Natural killer cell (primary cell): ENCODE data around the gene WDR46. TPM values are rescaled to one million over a fixed set of nuclear protein-coding genes. Genes with fewer than 3 reads are reported as not detected.

ENCODE experiments used
- ATAC-seq, 3 donors: fragments of 150-1000 bp in 2 of 3; fragments of 200-7000 bp in 1 of 3; cut with Tn5 transposase; 1 replicate in 1 of 3; 2 replicates in 2 of 3; pipeline ENCODE4 v1.10.0; 2021; ENCODE audit warnings: mild to moderate bottlenecking in 2 of 3, moderate library complexity in 2 of 3
- DNase-seq, 2 donors: peaks; one replicate each; pipeline versions ENCODE4 v3.0.0 to v3.0.0-alpha.2; 2013 to 2021; ENCODE audit warnings: mixed read lengths in 1 of 2
- H3K27ac ChIP-seq: one replicate; pipeline ENCODE4 v1.5.1; 2013; ENCODE audit warnings: mild to moderate bottlenecking, low read length
- H3K27me3 ChIP-seq: one replicate; pipeline ENCODE4 v1.6.1; 2013; ENCODE audit warnings: low read length; ENCODE audit not compliant: control insufficient read depth, insufficient read depth
- H3K36me3 ChIP-seq: one replicate; pipeline ENCODE4 v1.6.1; 2013; ENCODE audit warnings: low read length; ENCODE audit not compliant: control insufficient read depth, insufficient read depth
- H3K4me1 ChIP-seq: one replicate; pipeline ENCODE4 v1.6.1; 2013; ENCODE audit warnings: low read length; ENCODE audit not compliant: control insufficient read depth, insufficient read depth
- H3K4me3 ChIP-seq: one replicate; pipeline ENCODE4 v1.5.1; 2013; ENCODE audit warnings: low read length
- H3K9me3 ChIP-seq: one replicate; pipeline ENCODE4 v1.6.1; 2013; ENCODE audit warnings: low read length; ENCODE audit not compliant: control insufficient read depth, insufficient read depth
- H3K27ac Mint-ChIP-seq, 2 donors: one replicate each; pipeline ENCODE4 v1.8.0; 2022; ENCODE audit warnings: mild to moderate bottlenecking in 2 of 2, mixed read lengths in 2 of 2, moderate library complexity in 1 of 2
- H3K27me3 Mint-ChIP-seq, 2 donors: one replicate each; pipeline ENCODE4 v1.8.0; 2022; ENCODE audit warnings: low read depth in 2 of 2, mixed read lengths in 2 of 2
- H3K36me3 Mint-ChIP-seq: one replicate; pipeline ENCODE4 v1.8.0; 2022; ENCODE audit warnings: mixed read lengths
- H3K4me1 Mint-ChIP-seq, 2 donors: one replicate each; pipeline ENCODE4 v1.8.0; 2022; ENCODE audit warnings: mixed read lengths in 2 of 2
- H3K4me3 Mint-ChIP-seq: one replicate; pipeline ENCODE4 v1.8.0; 2022; ENCODE audit warnings: mild to moderate bottlenecking, moderate library complexity, mixed read lengths
- H3K9me3 Mint-ChIP-seq, 2 donors: one replicate each; pipeline ENCODE4 v1.8.0; 2022; ENCODE audit warnings: mixed read lengths in 2 of 2
- CTCF ChIP-seq: fragments of 200-600 bp; IDR thresholded peaks from one replicate; pipeline ENCODE4 v1.8.0; 2022; ENCODE audit warnings: antibody characterized with exemption
- WGBS: methylation state at CpG from one replicate; pipeline ENCODE4 v1.1.7; 2013; ENCODE audit warnings: missing lambda C conversion rate; ENCODE audit not compliant: insufficient coverage; 5-methylcytosine and 5-hydroxymethylcytosine counted together
- intact Hi-C: fragments of 100-400 bp; cut with micrococcal nuclease; formaldehyde crosslinking; loops from one replicate; pipeline ENCODE4 v1.14.2; 2022
- total RNA-seq, 4 donors: library from RNA; stranded (reverse); fragments of 120-200 nt in 1 of 4; gene quantifications; one replicate each; pipeline versions ENCODE4 v1.2.3 to v1.2.4, GENCODE V29; 2013 to 2022

The WDR46 gene
- total RNA-seq, 3 donors from 2014 or later (not counting 1 experiment from before 2014, with no cell fraction given) = 33.6 to 56.3 (median 47.0) TPM

DNA sequence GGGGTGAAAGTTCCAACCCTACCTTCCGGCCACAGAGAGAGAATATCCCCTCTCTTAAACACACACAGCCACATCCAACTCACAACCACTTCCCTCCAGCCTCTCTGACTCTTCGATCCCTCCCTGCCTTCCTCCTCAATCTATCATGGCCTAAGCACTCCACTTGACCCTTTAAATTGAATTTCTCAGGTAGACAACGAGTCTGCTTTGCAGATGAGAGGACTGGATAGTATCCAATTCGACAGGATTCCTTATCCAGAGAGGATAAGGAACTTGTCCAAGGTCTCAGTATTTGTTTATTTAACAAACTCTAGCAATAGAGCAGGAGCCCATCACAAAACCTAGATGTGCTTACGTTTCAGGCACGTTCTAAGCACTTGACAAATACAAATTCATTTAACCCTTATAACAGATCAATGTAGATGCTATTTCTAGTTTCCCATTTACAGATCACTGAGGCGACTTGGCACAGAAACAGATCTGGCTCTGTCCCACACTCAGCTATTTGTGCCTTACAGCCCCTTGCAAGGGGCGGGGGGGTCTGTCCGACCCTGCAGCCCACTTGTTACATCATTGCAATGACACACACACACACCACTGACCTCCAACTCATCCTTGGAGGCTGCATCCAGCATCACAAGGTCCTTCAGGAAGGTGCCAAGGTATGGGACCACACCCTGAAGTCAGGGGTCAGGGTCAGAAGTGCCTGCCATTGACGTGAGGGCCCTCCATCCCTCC is 5.2 kb upstream of the WDR46 start:
- Mint-ChIP-seq H3K9me3 (no peaks in the 10 kb centered on the region), H3K4me3 (no peak overlapping the region), H3K4me1 (peaks cover 42 to 54% of the 10 kb centered on the region in 2 donors), H3K36me3 (no peaks in the 10 kb centered on the region), H3K27ac (no peak overlapping the region), H3K27me3 (no peaks in the 10 kb centered on the region)
- 94% methylated on average over 10 of the region's 10 CpGs for WGBS
- Histone ChIP-seq H3K4me1 (peaks cover 30% of the 10 kb centered on the region), H3K36me3 (peaks cover 53% of the 10 kb centered on the region), H3K27ac (no peak overlapping the region), H3K9me3 (no peaks in the 10 kb centered on the region), H3K4me3 (no peak overlapping the region), H3K27me3 (no peaks in the 10 kb centered on the region)
- ATAC-seq = no peak
- no peak for DNase-seq
- TF ChIP-seq CTCF = no peak
- intact Hi-C loops = no loop called here

DNA sequence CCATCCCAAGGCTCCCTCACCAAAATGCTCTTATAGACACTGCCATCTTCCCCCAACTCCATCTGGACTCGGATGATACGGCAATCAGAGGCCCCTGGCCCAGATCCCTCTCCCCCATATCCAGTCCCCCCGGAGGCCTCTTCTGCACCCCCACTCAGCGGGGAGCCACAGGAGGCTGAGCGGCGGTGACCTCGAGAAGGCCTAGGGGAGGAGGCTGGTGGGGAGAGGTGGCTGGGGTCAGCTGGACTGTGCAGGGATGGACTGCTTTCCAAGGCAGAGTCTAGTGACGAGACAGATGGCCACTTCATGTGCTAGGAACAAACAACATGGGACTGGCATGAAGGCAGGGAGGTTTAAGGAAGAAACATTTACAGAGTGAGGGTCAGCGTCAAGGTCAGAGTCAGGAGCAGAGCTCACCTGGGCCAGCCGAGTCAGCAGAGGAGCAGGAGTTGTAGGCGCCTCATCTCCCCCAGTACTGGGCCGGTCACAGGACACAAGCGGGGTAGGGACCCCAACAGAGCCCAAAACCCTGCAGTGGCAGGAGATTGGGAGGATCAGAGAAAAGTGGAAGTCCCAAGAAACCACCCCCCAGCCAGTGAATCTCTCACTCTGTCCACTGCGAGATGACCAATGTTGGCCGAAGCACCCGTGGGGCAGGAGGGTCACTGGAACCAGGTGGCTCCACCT is 4.1 kb upstream of the WDR46 start:
- TF ChIP-seq CTCF = no peak
- H3K4me1 ChIP-seq = peaks cover 35% of the 10 kb centered on the region
- Mint-ChIP-seq H3K9me3 (no peaks in the 10 kb centered on the region), H3K4me1 (peaks cover 47 to 59% of the 10 kb centered on the region in 2 donors), H3K27me3 (no peaks in the 10 kb centered on the region), H3K27ac (no peak overlapping the region), H3K4me3 (no peak overlapping the region), H3K36me3 (no peaks in the 10 kb centered on the region)
- WGBS = 98% methylated on average over 14 of the region's 16 CpGs
- peaks cover 53% of the 10 kb centered on the region for H3K36me3 ChIP-seq
- no peak overlapping the region for H3K27ac ChIP-seq
- intact Hi-C loops = no loop called here
- DNase-seq = no peak
- no peaks in the 10 kb centered on the region for H3K27me3 ChIP-seq
- no peaks in the 10 kb centered on the region for H3K9me3 ChIP-seq
- H3K4me3 ChIP-seq = no peak overlapping the region
- ATAC-seq = no peak

DNA sequence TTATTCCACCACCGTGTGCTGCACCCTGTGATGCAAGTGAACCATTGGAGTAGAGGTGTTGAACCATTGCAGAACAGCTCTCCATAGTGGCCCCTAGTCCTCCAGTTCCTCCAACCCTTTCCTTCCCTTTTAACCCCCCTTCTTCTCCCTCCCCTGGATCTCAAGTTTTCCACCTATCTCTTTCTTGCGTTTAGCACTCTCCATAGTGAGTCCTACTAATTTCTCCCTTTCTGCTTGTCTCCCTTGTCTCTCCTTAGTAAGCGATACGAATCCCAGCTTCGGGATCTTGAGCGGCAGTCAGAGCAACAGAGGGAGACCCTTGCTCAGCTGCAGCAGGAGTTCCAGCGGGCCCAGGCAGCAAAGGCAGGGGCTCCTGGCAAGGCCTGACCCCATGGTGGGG is 1.4 kb upstream of the WDR46 start:
- 87% methylated on average over 7 of the region's 7 CpGs for WGBS
- ATAC-seq (no peak), DNase-seq (no peak)
- Histone ChIP-seq H3K9me3 (no peaks in the 10 kb centered on the region), H3K4me3 (no peak overlapping the region), H3K27ac (no peak overlapping the region), H3K4me1 (peaks cover 23% of the 10 kb centered on the region), H3K27me3 (no peaks in the 10 kb centered on the region), H3K36me3 (peaks cover 53% of the 10 kb centered on the region)
- intact Hi-C loops = no loop called here
- H3K27ac Mint-ChIP-seq = peak overlapping the region; percentile 92 to 94
- H3K36me3 Mint-ChIP-seq = peaks cover 8% of the 10 kb centered on the region
- peaks cover 39 to 49% of the 10 kb centered on the region in 2 donors for H3K4me1 Mint-ChIP-seq
- H3K27me3 Mint-ChIP-seq = no peaks in the 10 kb centered on the region
- peak overlapping the region; percentile 99 for H3K4me3 Mint-ChIP-seq
- TF ChIP-seq CTCF = no peak
- H3K9me3 Mint-ChIP-seq = no peaks in the 10 kb centered on the region
